Tibial artery (tissue), 4 donors: Measurements from ENCODE around the gene RPS24.
A peak's percentile ranks its signal among the peaks of the same experiment; 100 is the strongest.
"Not testable (repeated sequence)": the region's sequence is repeated elsewhere in the genome, so short reads cannot be mapped to it uniquely, and the experiment has no call there.

Source experiments
- DNase-seq, 2 donors: peaks; one replicate each; pipeline ENCODE4 v3.0.0-alpha.2; 2019
- H3K27ac ChIP-seq, 2 donors: fragments of 200-600 bp; sonication (generic) in 1 of 2; 1 replicate in 1 of 2; 2 replicates in 1 of 2; pipeline ENCODE4 v1.5.1; 2018 to 2019; ENCODE audit warnings: mild to moderate bottlenecking in 1 of 2
- H3K27me3 ChIP-seq, 2 donors: fragments of 200-600 bp; sonication (generic) in 1 of 2; one replicate each; pipeline versions ENCODE4 v1.5.1 to v1.6.0; 2016 to 2019
- H3K36me3 ChIP-seq, 3 donors: fragments of 200-600 bp; sonication (generic) in 2 of 3; one replicate each; pipeline ENCODE4 v1.5.1; 2016 to 2019; ENCODE audit warnings: mild to moderate bottlenecking in 2 of 3
- H3K4me1 ChIP-seq, 4 donors: fragments of 200-600 bp; sonication (generic) in 2 of 4; 1 replicate in 3 of 4; 2 replicates in 1 of 4; pipeline ENCODE4 v1.5.1; 2016 to 2019
- H3K4me3 ChIP-seq, 2 donors: fragments of 200-600 bp; sonication (generic) in 1 of 2; 1 replicate in 1 of 2; 2 replicates in 1 of 2; pipeline ENCODE4 v1.5.1; 2018 to 2019; ENCODE audit warnings: mild to moderate bottlenecking in 2 of 2
- H3K9me3 ChIP-seq, 3 donors: fragments of 200-600 bp; sonication (generic) in 1 of 3; one replicate each; pipeline ENCODE4 v1.5.1; 2016 to 2019
- CTCF ChIP-seq, 2 experiments: fragments of 200-600 bp in 1 of 2; fragments of 450-650 bp in 1 of 2; IDR thresholded peaks; one replicate each; pipeline ENCODE4 v1.5.1; 2017 to 2019; ENCODE audit warnings: antibody characterized with exemption in 2 of 2, mild to moderate bottlenecking in 1 of 2, moderate library complexity in 1 of 2
- intact Hi-C: fragments of 100-400 bp; cut with DNase I; formaldehyde crosslinking; loops from one replicate; pipeline ENCODE4 v1.15.0; 2023; ENCODE audit warnings: low total_unique reads

RPS24 gene

GRCh38 chr10:78033637-78034470, at the start of gene RPS24:
TSS of gene RPS24 (plus strand) at chr10:78033863. CDS start at chr10:78033902, 39 bp downstream.
- H3K36me3 ChIP-seq, result peaks cover 29 to 36% (median 34%) of the 10 kb centered on the region in 3 donors
- peak; percentile 96 to 97 for DNase-seq
- no peaks in the 10 kb centered on the region for H3K9me3 ChIP-seq
- no peak for TF ChIP-seq CTCF (IDR thresholded peaks at IDR 0.05)
- no peaks in the 10 kb centered on the region for H3K27me3 ChIP-seq
- intact Hi-C loops, result no loop called here
- H3K27ac ChIP-seq, result peak within 1 kb of the TSS; percentile 69 to 81
- peak within 1 kb of the TSS; percentile 63 to 71 for H3K4me3 ChIP-seq
- H3K4me1 ChIP-seq, result peaks cover 0 to 34% (median 15%) of the 10 kb centered on the region in 4 donors

DNA sequence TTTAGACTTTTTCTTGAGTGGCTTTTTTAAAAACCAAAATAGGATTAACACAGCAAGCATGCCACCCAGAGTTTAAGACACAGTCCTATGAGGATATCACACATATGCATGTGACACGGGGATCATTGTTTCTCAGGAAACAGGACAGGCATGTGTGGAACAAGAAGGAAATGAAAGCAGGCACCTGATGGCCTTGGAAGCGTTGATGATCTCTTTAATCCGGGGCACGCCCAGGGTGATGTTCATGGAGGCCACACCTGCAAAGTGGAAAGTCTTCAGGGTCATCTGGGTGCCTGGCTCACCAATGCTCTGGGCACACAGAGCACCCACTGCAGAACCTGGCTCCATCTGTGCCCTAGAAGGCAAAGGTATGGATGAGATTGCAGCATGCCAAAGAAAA, 48.7 kb upstream of the RPS24 start:
- Histone ChIP-seq H3K4me3 (no peak overlapping the region), H3K36me3 (peaks cover 52 to 98% (median 95%) of the 10 kb centered on the region in 3 donors), H3K27me3 (no peaks in the 10 kb centered on the region), H3K4me1 (peaks cover 0 to 16% (median 0%) of the 10 kb centered on the region in 4 donors), H3K9me3 (no peaks in the 10 kb centered on the region), H3K27ac (no peak overlapping the region)
- intact Hi-C loops, result no loop called here
- peak in 1 of 2 donors; percentile 51 for DNase-seq
- no peak for TF ChIP-seq CTCF (IDR thresholded peaks at IDR 0.05)

GRCh38 chr10:77987671-77988255, 45.9 kb upstream of the RPS24 start:
- H3K4me3 ChIP-seq, result no peak overlapping the region
- H3K9me3 ChIP-seq, result no peaks in the 10 kb centered on the region
- no peak for TF ChIP-seq CTCF (IDR thresholded peaks at IDR 0.05)
- intact Hi-C loops, result no loop called here
- DNase-seq, result no peak
- H3K36me3 ChIP-seq, result peaks cover 55 to 100% (median 96%) of the 10 kb centered on the region in 3 donors
- H3K27me3 ChIP-seq, result no peaks in the 10 kb centered on the region
- H3K4me1 ChIP-seq, result peaks cover 0 to 16% (median 0%) of the 10 kb centered on the region in 4 donors
- peak overlapping the region; percentile 56 to 63 for H3K27ac ChIP-seq

DNA sequence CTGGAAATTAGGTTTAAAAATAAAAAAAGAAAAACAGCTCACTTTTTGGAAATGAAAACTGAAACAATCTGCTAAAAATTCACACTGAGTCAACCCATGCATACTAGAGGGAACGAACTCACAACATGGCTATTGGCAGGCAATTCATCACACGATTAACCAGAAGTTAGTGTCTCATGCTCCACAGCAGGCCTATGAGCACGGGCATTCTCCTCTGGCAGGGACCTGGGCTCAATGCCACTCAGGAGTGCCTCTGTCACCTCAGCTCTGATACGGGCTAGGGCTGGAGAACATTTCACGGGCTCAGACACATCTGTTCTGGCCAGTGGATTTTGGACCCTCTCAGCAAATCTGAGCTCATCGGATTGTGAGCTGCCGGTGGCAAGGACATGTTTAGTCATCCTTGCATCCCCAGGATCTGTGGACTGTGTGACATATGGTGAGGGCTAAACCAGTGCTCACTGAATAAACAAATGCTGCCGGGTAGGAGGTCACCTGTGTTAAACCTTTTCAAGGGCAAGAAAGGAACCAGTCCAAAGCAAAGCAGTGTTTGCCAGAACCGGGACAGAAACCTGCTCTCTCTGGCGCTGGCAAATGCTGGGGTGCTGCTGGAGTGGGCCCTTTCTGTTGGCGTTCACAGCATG, 44.5 kb upstream of the RPS24 start:
- H3K9me3 ChIP-seq, result no peaks in the 10 kb centered on the region
- intact Hi-C loops, result no loop called here
- DNase-seq, result peak in 1 of 2 donors; percentile 35
- H3K4me1 ChIP-seq, result peaks cover 0 to 16% (median 0%) of the 10 kb centered on the region in 4 donors
- TF ChIP-seq CTCF (IDR thresholded peaks at IDR 0.05), result no peak
- H3K27me3 ChIP-seq, result no peaks in the 10 kb centered on the region
- H3K36me3 ChIP-seq, result peaks cover 53 to 100% (median 96%) of the 10 kb centered on the region in 3 donors
- peak overlapping the region; percentile 56 to 63 for H3K27ac ChIP-seq
- no peak overlapping the region for H3K4me3 ChIP-seq

- intact Hi-C loops, result no loop called here
- Histone ChIP-seq H3K27ac (no peak overlapping the region), H3K4me3 (no peak overlapping the region), H3K27me3 (no peaks in the 10 kb centered on the region), H3K4me1 (peaks cover 0 to 7% (median 0%) of the 10 kb centered on the region in 4 donors), H3K9me3 (no peaks in the 10 kb centered on the region), H3K36me3 (peaks cover 40 to 60% (median 59%) of the 10 kb centered on the region in 3 donors)
- no peak for DNase-seq
- no peak for TF ChIP-seq CTCF (IDR thresholded peaks at IDR 0.05)
Measured at GRCh38 chr10:77993620-77994019, 40.0 kb upstream of the RPS24 start.

DNA sequence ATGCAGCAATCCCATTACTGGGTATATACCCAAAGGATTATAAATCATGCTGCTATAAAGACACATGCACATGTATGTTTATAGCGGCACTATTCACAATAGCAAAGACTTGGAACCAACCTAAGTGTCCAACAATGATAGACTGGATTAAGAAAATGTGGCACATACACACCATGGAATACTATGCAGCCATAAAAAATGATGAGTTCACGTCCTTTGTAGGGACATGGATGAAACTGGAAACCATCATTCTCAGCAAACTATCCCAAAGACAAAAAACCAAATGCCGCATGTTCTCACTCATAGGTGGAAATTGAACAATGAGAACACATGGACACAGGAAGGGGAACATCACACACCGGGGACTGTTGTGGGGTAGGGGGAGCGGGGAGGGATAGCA, 34.9 kb upstream of the RPS24 start:
- H3K9me3 ChIP-seq, H3K27me3 ChIP-seq, H3K27ac ChIP-seq, intact Hi-C loops, H3K4me1 ChIP-seq, DNase-seq, H3K4me3 ChIP-seq: not testable (repeated sequence)
- peaks cover 55 to 61% (median 60%) of the 10 kb centered on the region in 3 donors for H3K36me3 ChIP-seq
